GM19452 (cell line): ENCODE measurements around the gene MAST4.

Experiments
- ATAC-seq: cut with Tn5 transposase; IDR thresholded peaks from one replicate; pipeline ENCODE4 v1.9.1; 2021; ENCODE audit not compliant: unreplicated experiment

MAST4 gene

GRCh38 chr5:66867618-66868322 lies 271.6 kb downstream of the MAST4 start:
- ATAC-seq: no peak

DNA sequence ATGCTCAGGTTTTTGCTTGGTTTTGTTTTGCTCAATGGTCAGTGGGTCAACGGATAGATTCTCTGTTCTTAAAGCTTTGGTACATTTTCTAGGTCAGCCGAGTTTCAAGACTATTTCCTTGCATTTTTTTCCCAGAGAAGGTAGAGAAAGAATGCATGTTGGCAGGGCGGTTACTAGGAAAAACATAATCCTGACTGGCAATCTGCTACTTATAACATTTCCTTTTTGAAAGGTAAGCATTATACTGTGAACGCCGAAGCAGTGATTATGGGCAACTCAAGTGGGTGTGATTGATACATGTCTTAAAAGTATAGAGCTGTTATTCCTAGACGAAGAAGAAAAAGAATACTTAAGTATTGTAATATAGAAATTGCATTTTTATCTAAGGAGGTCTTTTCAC lies 273.2 kb downstream of the MAST4 start:
- no peak for ATAC-seq

GRCh38 chr5:66870708-66871107 lies 274.5 kb downstream of the MAST4 start:
- no peak for ATAC-seq

- no peak for ATAC-seq
Measured at GRCh38 chr5:66871651-66872050, 275.5 kb downstream of the MAST4 start.

DNA sequence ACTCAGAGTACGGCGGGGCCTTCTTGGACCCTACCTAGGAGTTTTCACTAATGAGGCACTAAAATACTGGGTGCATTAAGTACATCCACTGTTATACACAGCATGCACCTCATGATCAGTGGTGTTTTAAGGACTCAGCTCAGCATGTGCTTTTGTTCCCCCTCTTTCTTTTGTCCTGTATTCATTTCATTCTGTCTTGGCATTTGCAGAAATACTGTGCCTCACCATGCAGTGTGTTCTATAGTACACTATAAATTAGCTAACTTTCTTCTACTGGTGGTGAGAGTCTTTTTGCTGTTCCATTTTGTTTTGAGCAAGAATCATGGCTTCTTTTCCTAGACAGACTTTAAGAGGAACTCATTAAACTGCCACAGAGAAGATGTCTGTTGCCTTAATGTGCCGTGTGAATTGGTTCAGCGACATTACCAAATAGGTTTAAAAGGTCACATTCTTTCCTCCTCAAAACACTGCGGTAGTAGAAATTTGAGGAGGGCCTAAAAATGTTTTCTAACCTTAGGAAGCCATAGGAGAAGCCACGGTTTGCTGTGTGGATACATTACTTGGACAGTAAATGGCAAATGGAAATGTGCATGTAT lies 276.6 kb downstream of the MAST4 start:
- no peak for ATAC-seq

- no peak for ATAC-seq
Measured at GRCh38 chr5:66874004-66874403, 277.8 kb downstream of the MAST4 start.

DNA sequence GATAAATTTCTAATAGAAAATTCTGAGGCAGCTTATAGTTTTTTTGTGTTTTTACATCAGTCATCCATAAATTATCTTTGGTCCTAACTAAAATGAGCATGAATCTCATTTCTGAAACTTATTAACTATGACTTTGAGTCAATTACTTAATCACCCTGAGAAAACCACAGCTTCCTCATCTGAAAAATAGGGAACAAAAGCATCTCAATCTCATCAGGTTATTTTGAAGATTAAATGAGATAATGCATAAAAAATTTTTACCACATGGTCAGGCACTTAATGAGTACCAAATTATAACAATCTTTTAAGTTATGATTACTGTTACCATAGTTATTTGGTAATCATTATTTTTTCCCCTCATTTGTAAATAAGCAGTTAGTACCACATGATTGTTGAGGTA lies 279.1 kb downstream of the MAST4 start:
- ATAC-seq: no peak

DNA sequence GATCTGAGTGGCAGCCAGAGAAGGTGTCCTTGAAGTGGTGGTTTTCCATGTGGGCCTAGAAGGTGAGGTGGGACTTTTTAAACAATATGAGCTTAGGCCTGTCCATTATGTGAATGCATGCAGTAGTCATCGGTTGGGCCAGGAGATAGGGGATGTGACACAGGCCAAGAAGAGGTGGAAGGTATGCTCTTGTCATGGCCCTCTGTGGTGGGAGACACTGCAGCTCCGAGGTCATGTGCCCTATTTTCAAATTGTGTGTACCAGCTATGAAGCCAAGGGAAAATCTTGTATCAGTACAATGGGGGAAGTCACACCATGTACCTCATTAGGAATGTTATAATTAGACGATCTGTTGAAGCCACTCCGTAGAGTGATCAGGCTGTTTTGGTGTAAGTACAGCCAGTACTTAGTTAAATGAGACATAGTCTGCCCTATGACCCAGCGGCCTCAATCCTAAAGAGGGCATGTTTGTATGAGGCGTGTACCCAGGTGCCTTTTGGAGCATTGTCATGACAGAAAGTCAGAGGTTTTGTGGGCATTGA lies 280.1 kb downstream of the MAST4 start:
- ATAC-seq: no peak

GRCh38 chr5:66877843-66878242 lies 281.6 kb downstream of the MAST4 start:
- no peak for ATAC-seq

- ATAC-seq: no peak
Measured at GRCh38 chr5:66880401-66880800, 284.2 kb downstream of the MAST4 start.

- ATAC-seq: no peak
Measured at GRCh38 chr5:66881480-66882161, 285.4 kb downstream of the MAST4 start.

DNA sequence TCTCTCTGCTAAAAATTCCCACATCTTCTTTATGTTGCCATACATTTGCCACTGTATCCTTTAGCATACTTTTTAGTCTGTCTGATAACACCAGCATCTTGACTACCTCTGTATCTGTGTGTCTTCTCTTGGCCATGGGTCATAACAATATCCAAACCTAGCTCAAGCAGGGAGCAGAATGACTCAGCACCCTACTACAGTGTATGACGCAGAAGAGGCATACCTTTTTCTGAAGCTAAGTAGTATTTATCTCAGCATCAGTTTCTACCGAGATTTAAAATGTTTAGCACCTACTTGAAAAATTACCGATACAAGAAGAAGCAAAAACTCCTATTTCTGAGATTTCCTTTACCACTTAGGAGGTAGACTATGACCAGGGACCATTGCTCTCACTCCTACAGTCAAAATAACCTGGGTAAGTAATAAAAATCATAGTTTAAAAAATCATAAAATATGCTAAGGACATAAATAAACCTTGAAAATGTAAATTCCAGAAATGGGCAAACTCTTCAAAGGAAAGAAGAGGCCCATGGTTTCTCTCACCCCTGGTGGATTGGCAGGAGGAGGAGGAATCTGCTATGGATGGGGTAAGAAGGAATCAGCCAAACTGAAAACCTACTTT lies 286.5 kb downstream of the MAST4 start:
- ATAC-seq: no peak

- ATAC-seq: no peak
Measured at GRCh38 chr5:66884564-66885243, 288.5 kb downstream of the MAST4 start.

GRCh38 chr5:66886941-66887340 lies 290.7 kb downstream of the MAST4 start:
- ATAC-seq: no peak

DNA sequence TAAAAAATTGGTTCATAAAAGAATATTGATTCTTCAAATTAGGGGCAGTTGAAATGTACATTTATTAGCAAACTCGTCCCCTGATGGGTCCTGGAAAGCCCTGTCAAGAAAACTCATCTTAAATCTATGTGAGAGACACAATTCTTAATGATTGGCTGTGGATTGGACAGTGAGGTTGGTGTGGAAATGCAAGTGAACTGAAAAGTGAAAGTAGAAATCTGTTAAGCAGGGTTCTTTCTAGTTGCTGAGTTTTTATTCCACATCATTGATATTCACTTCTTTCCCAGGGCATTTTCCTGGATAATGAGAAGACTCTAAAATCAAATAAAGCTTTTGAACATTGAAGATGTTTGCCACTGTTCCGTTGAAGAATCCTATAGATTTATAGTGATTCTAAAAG lies 292.4 kb downstream of the MAST4 start:
- ATAC-seq: no peak

GRCh38 chr5:66889056-66889455 lies 292.9 kb downstream of the MAST4 start:
- no peak for ATAC-seq

DNA sequence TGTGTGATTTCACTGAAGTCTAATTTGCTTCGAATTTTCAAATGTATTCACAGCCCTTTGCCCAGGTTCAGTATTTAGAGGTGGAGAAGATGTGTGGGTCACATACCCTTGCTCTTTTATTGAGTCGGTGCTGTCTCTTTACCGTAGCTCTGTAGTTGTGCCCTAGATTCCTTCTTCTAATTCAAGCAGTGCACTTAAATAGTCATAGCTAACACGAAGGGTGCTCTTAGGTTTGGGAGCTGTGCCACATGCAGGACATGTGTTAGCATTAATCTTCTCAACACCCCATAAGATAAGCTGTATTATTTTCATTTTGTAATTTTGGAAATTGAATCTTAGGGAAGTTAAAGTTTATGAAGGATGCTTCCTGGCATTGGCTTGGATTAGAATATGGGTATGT lies 293.3 kb downstream of the MAST4 start:
- ATAC-seq: no peak

DNA sequence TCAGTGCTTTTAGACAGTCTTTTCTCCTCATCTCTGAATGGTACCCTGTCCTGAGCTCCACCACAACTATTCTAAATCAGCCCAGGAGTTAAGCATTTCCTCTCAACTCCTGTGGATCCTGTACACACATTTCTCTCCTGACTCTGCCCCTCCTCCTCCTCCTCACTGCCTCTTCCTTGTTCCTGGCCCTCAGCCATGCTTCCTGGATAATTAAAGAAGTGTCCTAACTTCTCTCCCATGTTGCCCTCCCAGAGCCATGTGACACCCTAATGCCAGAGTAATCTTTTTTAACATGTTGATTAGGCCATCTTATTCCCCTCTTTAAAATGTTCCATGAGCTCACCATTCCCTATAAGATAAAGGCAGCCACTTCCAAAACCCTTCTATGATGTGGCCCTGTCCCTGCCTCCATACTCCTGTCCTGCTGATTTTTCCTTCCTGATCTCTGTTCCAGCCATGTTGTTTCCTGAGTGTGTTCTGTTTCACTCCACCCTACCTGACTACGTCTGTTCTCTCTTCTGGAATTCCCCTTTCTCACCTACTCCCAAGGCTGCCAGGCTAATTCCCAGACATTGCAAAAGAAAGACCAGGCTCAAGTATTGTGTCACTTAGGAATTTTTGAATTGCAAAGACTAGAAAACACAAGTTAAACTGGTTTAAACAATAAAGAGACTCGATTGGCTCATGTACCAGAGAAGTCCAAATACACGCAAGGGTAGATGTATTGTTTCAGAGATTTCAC lies 295.2 kb downstream of the MAST4 start:
- ATAC-seq: no peak

DNA sequence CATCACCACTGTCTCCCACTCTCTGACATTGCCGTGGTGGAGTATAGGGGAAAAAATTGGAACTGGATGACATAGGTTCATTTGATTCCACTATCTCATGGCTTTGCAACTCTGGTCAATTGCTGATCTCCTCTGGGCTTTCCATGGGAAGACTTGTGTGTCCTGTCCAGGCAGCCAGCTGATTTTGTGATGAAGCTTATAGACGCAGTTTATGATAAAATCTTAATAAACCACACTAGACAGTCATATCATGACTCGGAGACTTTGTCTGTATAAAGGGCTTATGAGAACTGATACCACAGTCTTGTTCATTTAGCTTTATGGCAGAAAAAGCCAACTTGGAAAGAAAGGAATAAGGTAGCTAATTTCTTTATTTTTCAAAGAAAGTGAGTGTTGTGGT lies 296.5 kb downstream of the MAST4 start:
- no peak for ATAC-seq

DNA sequence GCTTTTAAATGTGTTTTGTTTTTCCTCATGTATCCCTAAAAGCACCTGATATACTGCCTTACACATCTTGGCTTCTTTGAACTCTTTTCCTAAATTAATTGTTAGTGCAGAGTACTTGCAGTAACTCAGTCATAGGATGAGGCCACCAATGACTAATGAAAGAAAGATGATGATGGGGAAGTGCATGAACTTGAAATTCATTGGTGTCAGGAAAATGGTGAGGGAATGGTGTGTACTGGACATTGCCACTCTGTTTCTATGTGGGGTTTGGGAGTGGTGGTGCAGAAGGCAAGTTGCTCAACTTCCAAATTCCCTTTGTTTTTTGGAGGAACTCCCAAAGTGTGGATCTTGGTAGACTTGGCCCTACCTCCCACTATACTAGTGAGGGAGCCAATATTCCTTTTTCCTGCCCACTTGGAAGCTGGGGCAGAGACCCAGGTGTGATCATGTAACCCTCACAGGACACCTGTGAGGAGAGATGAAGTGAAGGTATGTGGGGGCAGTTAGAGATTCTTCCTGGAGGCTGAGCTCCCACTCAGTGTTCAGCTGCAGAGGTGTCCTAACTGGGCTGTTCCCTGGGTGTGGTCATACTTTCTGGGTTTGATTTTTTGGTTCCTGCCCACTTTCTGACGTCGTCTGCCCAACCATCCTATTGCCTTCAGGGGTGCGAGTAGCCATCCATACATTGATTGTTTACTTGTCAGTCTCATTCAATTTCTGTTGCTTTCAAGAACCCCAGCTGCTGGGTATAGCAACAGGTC lies 298.5 kb downstream of the MAST4 start:
- ATAC-seq: no peak
